K562 (cell line): ENCODE measurements around the gene TJP3. TPM values are rescaled to one million over a fixed set of nuclear protein-coding genes. Genes with fewer than 3 reads are reported as not detected.

ENCODE experiments used
- BRD4 ChIP-seq: fragments of 200-600 bp; sonication (generic); IDR thresholded peaks from 2 replicates; pipeline ENCODE4 v1.6.1; 2017; ENCODE audit warnings: inconsistent platforms
- CBX5 ChIP-seq: IDR thresholded peaks from 2 replicates; pipeline ENCODE4 v1.6.1; 2014; ENCODE audit warnings: low read depth, borderline replicate concordance
- DNMT1 ChIP-seq: fragments of 450-650 bp; IDR thresholded peaks from 2 replicates; pipeline ENCODE4 v1.6.1; 2016; ENCODE audit warnings: antibody characterized with exemption, mild to moderate bottlenecking
- ELF4 ChIP-seq: fragments of 450-650 bp; formaldehyde crosslinking; IDR thresholded peaks from 2 replicates; pipeline ENCODE4 v1.4.0; 2022; ENCODE audit warnings: missing genetic modification characterization
- FOXP1 ChIP-seq: sonication (generic); formaldehyde crosslinking; IDR thresholded peaks from 2 replicates; pipeline ENCODE4 v1.8.0; 2022; ENCODE audit warnings: mild to moderate bottlenecking, missing genetic modification reagents
- FOXP4 ChIP-seq: sonication (generic); formaldehyde crosslinking; IDR thresholded peaks from 2 replicates; pipeline ENCODE4 v1.8.0; 2022; ENCODE audit warnings: mild to moderate bottlenecking, missing genetic modification reagents, borderline replicate concordance
- GATAD2B ChIP-seq: fragments of 450-650 bp; IDR thresholded peaks from 2 replicates; pipeline ENCODE4 v1.6.1; 2017; ENCODE audit warnings: mild to moderate bottlenecking, borderline replicate concordance
- KAT2B ChIP-seq: IDR thresholded peaks from one replicate; pipeline ENCODE4 v1.6.1; 2012; ENCODE audit warnings: low read depth, mild to moderate bottlenecking, control low read depth, inconsistent platforms, low read length, moderate library complexity
- KDM1A ChIP-seq, 2 experiments: fragments of 450-650 bp; IDR thresholded peaks; 2 replicates each; pipeline ENCODE4 v1.6.1; 2016; ENCODE audit warnings: mild to moderate bottlenecking in 2 of 2
- MXI1 ChIP-seq: IDR thresholded peaks from 2 replicates; pipeline ENCODE4 v1.6.1; 2011; ENCODE audit warnings: low read depth, mild to moderate bottlenecking, improper control_type of control experiment, low read length
- NR1H2 ChIP-seq: sonication (generic); formaldehyde crosslinking; IDR thresholded peaks from 2 replicates; pipeline ENCODE4 v1.4.0; 2020; ENCODE audit warnings: mild to moderate bottlenecking, missing genetic modification reagents
- NR3C1 ChIP-seq: sonication (generic); formaldehyde crosslinking; IDR thresholded peaks from 2 replicates; pipeline ENCODE4 v1.8.1; 2022; ENCODE audit warnings: missing genetic modification reagents
- PHB2 ChIP-seq: fragments of 450-650 bp; IDR thresholded peaks from 2 replicates; pipeline ENCODE4 v1.6.1; 2017; ENCODE audit warnings: low read depth
- POU5F1 ChIP-seq: fragments of 150-350 bp; IDR thresholded peaks from 2 replicates; pipeline ENCODE4 v1.6.1; 2014; ENCODE audit warnings: borderline replicate concordance, low read length, low read depth, mild to moderate bottlenecking; ENCODE audit not compliant: partially characterized antibody
- RBM39 ChIP-seq: fragments of 200-400 bp; formaldehyde crosslinking; optimal IDR thresholded peaks from 2 replicates; pipeline ENCODE3; 2018; ENCODE audit warnings: low read depth, low read length
- TBP ChIP-seq: optimal IDR thresholded peaks from 2 replicates; pipeline ENCODE3; 2011; ENCODE audit warnings: low read depth, low read length, improper control_type of control experiment
- ZBTB17 ChIP-seq: fragments of 450-650 bp; formaldehyde crosslinking; IDR thresholded peaks from 2 replicates; pipeline ENCODE4 v1.4.0; 2020; ENCODE audit warnings: mild to moderate bottlenecking
- ZFP1 ChIP-seq: fragments of 450-650 bp; formaldehyde crosslinking; IDR thresholded peaks from 2 replicates; pipeline ENCODE4 v1.4.0; 2020; ENCODE audit warnings: mild to moderate bottlenecking, mixed read lengths
- ZNF134 ChIP-seq: fragments of 250-450 bp; sonication (Bioruptor Pico); conservative IDR thresholded peaks from 2 replicates; pipeline ENCODE4 v1.4.0; 2020
- ZNF232 ChIP-seq: sonication (generic); formaldehyde crosslinking; IDR thresholded peaks from 2 replicates; pipeline ENCODE4 v1.8.0; 2022; ENCODE audit warnings: mild to moderate bottlenecking, missing genetic modification reagents
- ZNF436 ChIP-seq: fragments of 250-450, 450-650 bp; sonication (Bioruptor Pico); formaldehyde crosslinking; IDR thresholded peaks from 2 replicates; pipeline ENCODE4 v1.7.0; 2020; ENCODE audit warnings: mild to moderate bottlenecking
- ZNF444 ChIP-seq: fragments of 250-450 bp; sonication (Bioruptor Pico); IDR thresholded peaks from 2 replicates; pipeline ENCODE4 v1.4.0; 2020; ENCODE audit warnings: mild to moderate bottlenecking, moderate library complexity
- polyA plus RNA-seq, 8 experiments: library from polyadenylated mRNA; depleted of rRNA in 4 of 8; stranded (reverse) in 5 of 8; unstranded in 3 of 8; fragments of >200 nt; fragmentation: Nextera tagmentation in 2 of 8; fragmentation: Illumina TruSeq in 1 of 8; extraction: Ambion mirVana in 2 of 8; extraction: Trizol in 1 of 8; gene quantifications; 2 replicates each; pipeline versions ENCODE4 v1.2.1 to v1.2.3, GENCODE V29; 2011 to 2014; ENCODE audit warnings: inconsistent platforms in 1 of 8, missing spikeins in 1 of 8
- total RNA-seq, 7 experiments: library from RNA; depleted of rRNA in 6 of 7; stranded (reverse); fragments of >200 nt in 6 of 7; fragmentation: Illumina TruSeq in 2 of 7; extraction: Trizol in 2 of 7; gene quantifications; 2 replicates each; pipeline versions ENCODE4 v1.2.1 to v1.2.3, GENCODE V29; 2011 to 2021; ENCODE audit warnings: low replicate concordance in 1 of 7
- TF ChIP-seq, protein P1 (sequence below): IDR thresholded peaks from 2 replicates; pipeline ENCODE4 v1.6.1; 2014; ENCODE audit warnings: antibody characterized with exemption
- TF ChIP-seq, protein P2 (sequence below): fragments of 150-350 bp; IDR thresholded peaks from 2 replicates; pipeline ENCODE4 v1.6.1; 2014; ENCODE audit warnings: low read depth, mild to moderate bottlenecking, low read length, borderline replicate concordance

Gene TJP3
- total and polyA plus RNA-seq, 9 of the 15 experiments (the other 6 are each of a cell fraction or from before 2014, with no cell fraction given) = 0.11 to 2.4 (median 0.57) TPM; not detected in 1

DNA sequence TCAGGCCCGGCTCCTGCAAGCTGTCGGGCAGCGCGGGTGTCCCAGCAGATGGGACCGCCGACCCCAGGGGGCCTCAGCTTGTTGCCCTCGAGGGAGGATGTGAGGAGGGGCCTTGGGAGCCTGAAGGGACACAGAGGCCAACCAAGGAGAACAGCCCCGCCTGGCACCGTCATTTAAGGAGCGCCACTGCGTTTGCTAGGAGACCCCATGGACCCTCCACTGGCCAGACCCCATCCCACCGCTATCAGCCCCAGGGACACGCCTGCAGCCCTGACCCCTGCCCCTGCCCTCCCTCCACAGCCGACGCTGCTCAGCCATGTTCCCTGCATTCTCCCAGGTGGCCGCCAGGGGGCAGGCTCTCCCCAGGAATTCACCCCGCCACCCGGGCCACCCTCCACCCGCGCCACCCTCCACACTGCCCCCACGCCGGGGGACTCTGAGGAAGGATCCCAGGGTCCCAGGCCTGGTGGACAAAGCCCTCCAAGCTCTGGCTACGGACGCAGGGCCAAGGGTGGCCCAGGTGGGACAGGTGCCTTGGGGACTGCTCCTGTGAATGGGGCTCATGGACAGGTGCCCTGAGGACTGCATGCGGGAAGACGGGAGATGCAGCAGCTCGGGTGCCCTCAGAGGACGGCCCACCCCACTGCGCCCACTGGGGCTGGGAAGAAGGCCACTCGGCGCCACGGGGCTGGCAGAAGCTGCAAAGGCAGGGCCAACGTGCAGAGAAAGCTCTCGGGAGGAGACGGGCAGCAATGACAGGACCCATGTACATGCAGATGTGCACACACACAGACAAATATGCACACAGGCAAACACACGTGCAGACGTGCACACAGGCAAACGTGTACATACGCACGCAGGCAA lies 42.3 kb upstream of the TJP3 start (continued):
- no peak for TF ChIP-seq MXI1
- no peak for TF ChIP-seq DNMT1
- no peak for TF ChIP-seq ZNF232 (CRISPR knock-in tag)
- no peak for TF ChIP-seq BRD4
- TF ChIP-seq KDM1A (IDR thresholded peaks at IDR 0.05) = no peak
- TF ChIP-seq, protein P1, sequence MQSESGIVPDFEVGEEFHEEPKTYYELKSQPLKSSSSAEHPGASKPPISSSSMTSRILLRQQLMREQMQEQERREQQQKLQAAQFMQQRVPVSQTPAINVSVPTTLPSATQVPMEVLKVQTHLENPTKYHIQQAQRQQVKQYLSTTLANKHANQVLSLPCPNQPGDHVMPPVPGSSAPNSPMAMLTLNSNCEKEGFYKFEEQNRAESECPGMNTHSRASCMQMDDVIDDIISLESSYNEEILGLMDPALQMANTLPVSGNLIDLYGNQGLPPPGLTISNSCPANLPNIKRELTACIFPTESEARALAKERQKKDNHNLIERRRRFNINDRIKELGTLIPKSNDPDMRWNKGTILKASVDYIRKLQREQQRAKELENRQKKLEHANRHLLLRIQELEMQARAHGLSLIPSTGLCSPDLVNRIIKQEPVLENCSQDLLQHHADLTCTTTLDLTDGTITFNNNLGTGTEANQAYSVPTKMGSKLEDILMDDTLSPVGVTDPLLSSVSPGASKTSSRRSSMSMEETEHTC = no peak
- TF ChIP-seq RBM39 = no peak
- TF ChIP-seq PHB2 = no peak
- TF ChIP-seq CBX5 = no peak
- no peak for TF ChIP-seq FOXP4 (CRISPR knock-in tag)
- TF ChIP-seq FOXP1 (CRISPR knock-in tag) = no peak
- no peak for TF ChIP-seq NR3C1 (CRISPR knock-in tag)
- no peak for TF ChIP-seq ZBTB17
- TF ChIP-seq NR1H2 (CRISPR knock-in tag) = no peak; the same call in 1 of the 2 replicates
- no peak for TF ChIP-seq KAT2B
- no peak for TF ChIP-seq ZNF134
- TF ChIP-seq, protein P2, sequence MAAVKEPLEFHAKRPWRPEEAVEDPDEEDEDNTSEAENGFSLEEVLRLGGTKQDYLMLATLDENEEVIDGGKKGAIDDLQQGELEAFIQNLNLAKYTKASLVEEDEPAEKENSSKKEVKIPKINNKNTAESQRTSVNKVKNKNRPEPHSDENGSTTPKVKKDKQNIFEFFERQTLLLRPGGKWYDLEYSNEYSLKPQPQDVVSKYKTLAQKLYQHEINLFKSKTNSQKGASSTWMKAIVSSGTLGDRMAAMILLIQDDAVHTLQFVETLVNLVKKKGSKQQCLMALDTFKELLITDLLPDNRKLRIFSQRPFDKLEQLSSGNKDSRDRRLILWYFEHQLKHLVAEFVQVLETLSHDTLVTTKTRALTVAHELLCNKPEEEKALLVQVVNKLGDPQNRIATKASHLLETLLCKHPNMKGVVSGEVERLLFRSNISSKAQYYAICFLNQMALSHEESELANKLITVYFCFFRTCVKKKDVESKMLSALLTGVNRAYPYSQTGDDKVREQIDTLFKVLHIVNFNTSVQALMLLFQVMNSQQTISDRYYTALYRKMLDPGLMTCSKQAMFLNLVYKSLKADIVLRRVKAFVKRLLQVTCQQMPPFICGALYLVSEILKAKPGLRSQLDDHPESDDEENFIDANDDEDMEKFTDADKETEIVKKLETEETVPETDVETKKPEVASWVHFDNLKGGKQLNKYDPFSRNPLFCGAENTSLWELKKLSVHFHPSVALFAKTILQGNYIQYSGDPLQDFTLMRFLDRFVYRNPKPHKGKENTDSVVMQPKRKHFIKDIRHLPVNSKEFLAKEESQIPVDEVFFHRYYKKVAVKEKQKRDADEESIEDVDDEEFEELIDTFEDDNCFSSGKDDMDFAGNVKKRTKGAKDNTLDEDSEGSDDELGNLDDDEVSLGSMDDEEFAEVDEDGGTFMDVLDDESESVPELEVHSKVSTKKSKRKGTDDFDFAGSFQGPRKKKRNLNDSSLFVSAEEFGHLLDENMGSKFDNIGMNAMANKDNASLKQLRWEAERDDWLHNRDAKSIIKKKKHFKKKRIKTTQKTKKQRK = no peak
- no peak for TF ChIP-seq TBP
- TF ChIP-seq POU5F1 = no peak
- no peak for TF ChIP-seq ZNF436 (CRISPR knock-in tag)
- TF ChIP-seq ZFP1 (CRISPR knock-in tag) = no peak
- TF ChIP-seq GATAD2B = no peak
- TF ChIP-seq ELF4 (CRISPR knock-in tag) = 0 out of 2 replicates have a peak, but pooled peaks have one; percentile 9
- TF ChIP-seq ZNF444 (CRISPR knock-in tag) = no peak
